Femur (tissue), 1 donor: ENCODE results near the gene SEM1.
"Not testable (repeated sequence)": the region's sequence is repeated elsewhere in the genome, so short reads cannot be mapped to it uniquely, and the experiment has no call there.

ENCODE experiments used
- DNase-seq: peaks from one replicate; pipeline ENCODE4 v3.0.0-alpha.2; 2017

SEM1 gene

GRCh38 chr7:96658022-96658412 is 51.6 kb downstream of the SEM1 start:
- DNase-seq: no peak

GRCh38 chr7:96657347-96658021 is 52.2 kb downstream of the SEM1 start:
- no peak for DNase-seq

- DNase-seq: no peak
Observed at GRCh38 chr7:96655956-96656355, 53.7 kb downstream of the SEM1 start.

- no peak for DNase-seq
Observed at GRCh38 chr7:96654630-96655188, 54.9 kb downstream of the SEM1 start.

GRCh38 chr7:96649981-96650380 is 59.7 kb downstream of the SEM1 start:
- no peak for DNase-seq

- DNase-seq: no peak
Observed at GRCh38 chr7:96648784-96649183, 60.9 kb downstream of the SEM1 start.

GRCh38 chr7:96647733-96648132 is 61.9 kb downstream of the SEM1 start:
- no peak for DNase-seq

- no peak for DNase-seq
Observed at GRCh38 chr7:96645084-96645483, 64.6 kb downstream of the SEM1 start.

GRCh38 chr7:96643436-96643835 is 66.2 kb downstream of the SEM1 start:
- DNase-seq: not testable (repeated sequence)

GRCh38 chr7:96640054-96640453 is 69.6 kb downstream of the SEM1 start:
- DNase-seq: no peak
